Measurements from ENCODE around the gene CCT5.
"Not testable (repeated sequence)": the region's sequence is repeated elsewhere in the genome, so short reads cannot be mapped to it uniquely, and the experiment has no call there.

CCT5 gene

DNA sequence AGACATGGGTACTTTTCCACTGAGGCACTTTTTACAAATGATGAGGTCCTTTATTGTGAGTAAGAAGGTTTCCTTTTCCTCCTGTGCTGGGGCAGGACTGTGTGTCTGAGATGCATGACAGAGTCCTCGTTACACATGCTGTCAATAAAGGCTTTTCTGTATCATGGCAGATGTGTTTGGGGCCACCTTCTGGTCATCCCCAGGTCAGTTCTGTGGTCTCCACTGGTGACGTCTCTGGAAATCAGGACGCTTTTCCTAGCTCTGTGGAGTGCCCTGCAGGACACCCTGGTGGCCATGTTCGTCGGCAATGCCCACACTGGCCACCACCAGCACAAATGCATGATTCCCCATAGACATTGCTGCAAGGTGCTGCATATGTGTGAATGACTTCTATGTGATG, 54.9 kb downstream of the CCT5 start:
- DNase-seq: no peak

GRCh38 chr5:10306114-10306513, 56.0 kb downstream of the CCT5 start:
- peak; percentile 52 for DNase-seq

GRCh38 chr5:10306806-10307205, 56.7 kb downstream of the CCT5 start:
- DNase-seq: peak; percentile 75

DNA sequence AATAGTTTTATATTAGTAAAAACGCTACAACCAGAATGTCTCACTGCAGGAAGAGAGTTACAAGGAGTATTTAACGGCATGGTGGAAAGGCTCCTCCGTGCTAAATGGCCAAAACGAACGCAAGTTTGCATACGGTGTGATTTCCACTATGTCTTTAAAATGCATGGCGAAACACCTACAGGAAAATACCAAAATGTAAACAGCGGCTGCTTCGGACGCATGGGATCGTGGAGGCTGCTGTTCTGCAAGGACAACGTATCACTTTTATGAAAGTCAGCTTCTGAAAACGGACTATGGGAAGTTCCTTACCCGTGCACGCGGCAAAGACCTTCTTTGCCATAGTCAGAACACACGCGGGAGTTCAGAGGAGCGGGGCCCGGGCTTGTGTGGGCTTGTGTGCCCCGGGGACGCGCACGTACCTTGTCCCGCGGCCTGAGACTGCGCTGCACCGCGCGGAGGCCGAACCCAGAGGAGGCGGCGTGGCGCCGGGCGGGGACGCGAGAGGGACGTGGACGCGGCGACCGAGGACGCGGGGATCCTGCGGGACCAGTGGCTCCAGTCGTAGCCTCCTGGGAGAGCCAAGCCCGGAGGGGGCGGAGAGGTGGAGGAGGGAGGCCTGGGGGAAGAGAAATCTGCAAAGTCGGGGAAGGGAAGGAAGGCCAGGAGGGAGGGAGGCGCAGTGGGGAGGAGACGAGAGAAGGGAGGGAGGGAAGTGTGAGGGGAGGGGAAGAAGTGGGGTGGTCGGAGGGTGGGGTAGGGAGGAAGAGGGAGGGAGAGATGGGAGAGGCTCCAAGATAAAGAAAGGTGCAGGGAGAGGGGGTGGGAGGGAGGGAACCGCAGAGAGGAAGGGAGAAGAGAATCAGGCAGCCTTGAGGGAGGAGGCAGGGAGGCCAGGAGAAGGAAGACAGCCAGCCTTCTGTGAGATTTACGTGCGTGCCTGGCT, 57.4 kb downstream of the CCT5 start, which contains the start of gene CMBL:
Gene CMBL, minus strand, starts transcription at position 697 of the 943 bp plus-strand sequence. CDS start 17,140 bp downstream, outside the sequence.
- DNase-seq: peak; percentile 90

DNA sequence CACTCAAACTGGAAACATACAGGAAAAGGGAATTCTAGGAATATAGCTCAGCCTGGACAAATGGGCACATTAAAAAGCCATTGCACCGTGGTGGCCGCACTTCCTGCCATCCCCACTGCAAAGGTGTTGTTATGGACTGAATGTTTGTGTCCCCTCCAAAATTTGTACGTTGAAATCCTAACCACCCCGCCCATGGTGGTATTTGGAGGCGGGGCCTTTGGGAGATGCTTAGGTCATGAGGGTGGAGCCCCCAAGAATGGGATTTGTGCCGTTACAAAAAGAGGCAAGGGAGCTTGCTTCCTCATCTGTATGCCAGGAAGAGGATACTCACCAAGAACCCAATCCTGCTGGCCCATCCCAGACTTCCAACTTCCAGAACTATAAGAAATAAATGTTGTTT, 58.8 kb downstream of the CCT5 start:
- DNase-seq: no peak

- DNase-seq: no peak
Observed at GRCh38 chr5:10310066-10310779, 60.1 kb downstream of the CCT5 start.

DNA sequence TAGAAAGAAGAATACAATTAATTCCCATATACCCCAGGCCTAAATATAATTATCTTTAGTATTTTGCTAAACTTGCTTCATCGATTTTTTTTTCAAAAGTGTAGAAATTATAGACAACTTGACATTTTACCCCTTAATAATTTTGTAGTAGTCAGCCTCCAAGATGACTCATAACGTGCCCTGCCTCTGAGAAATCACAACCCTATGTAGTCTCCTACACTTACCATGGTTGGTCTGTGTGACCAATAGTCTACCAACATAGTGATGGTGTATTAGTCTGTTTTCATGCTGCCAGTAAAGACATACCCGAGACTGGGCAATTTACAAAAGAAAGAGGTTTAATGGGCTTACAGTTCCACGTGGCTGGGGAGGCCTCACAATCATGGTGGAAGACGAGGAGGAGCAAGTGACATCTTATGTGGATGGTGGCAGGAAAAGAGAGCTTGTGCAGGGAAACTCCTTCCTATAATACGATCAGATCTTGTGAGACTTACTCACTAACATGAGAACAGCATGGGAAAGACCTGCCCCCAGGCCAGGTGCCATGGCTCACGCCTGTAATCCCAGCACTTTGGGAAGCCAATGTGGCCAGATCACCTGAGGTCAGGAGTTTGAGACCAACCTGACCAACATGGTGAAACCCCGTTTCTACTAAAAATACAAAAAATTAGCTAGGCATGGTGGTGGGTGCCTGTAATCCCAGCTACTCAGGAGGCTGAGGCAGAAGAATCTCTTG, 60.9 kb downstream of the CCT5 start:
- DNase-seq: not testable (repeated sequence)

- no peak for DNase-seq
Observed at GRCh38 chr5:10311595-10312425, 61.7 kb downstream of the CCT5 start.

- no peak for DNase-seq
Observed at GRCh38 chr5:10315201-10315600, 65.1 kb downstream of the CCT5 start.
